Transverse colon (tissue), 1 donor: Measurements from ENCODE around the gene TMEM132D.

ENCODE experiments used
- EP300 ChIP-seq: sonication (generic); formaldehyde crosslinking; IDR thresholded peaks from one replicate; pipeline ENCODE4 v1.6.1; 2017; ENCODE audit warnings: antibody characterized with exemption, low read depth
- POLR2A ChIP-seq: fragments of 450-650 bp; IDR thresholded peaks from one replicate; pipeline ENCODE4 v1.6.1; 2016; ENCODE audit warnings: antibody characterized with exemption, mild to moderate bottlenecking, moderate library complexity

DNA sequence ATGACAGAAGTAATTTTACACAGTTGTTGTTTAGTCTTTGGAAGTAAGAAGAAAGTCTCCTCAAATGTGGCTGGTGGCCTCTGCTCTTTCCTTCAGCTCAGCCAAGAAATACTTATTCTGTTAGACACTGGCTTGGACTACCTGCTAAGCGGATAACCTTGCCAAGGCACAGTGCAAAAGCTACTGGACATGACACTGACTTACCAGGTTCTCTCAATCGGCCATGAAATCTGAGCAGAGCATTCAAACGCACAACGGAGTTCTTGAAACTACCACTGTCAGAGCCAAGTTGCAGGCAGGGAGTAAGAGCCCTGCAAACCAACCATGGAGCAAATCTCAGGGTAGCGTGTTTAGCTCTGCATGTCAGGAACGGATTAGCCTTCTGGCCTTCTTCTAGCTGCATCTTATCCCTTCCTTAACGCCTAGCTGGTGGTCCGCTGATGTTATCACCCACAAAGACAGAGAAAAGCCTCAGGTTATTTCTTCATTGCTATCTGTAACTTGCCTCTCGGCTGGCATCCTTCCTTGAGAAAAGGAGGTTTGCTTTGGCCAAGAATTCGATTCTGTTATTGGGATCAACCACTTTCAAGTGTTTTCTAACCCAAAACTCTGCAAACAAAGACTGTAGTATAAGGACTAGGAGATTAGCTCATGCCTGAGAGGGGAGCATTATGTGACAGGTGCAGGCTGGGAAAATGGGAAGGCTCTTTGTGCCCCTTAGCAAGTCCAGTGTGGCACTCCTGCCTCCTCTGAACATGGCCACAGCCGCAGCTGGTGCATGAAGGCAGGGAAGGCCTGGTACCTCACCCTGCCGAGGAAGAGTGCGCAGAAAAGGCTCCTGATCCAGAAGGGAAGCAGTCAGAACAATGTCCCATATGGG is 827.1 kb downstream of the TMEM132D start:
- TF ChIP-seq EP300 (no peak), POLR2A (no peak)
